ENCODE results near the gene TTC7B. TPM values are rescaled to one million over a fixed set of nuclear protein-coding genes. Genes with fewer than 3 reads are reported as not detected.

TTC7B gene
- total RNA-seq, 2 donors from 2014 or later = 5.2 to 10.2 TPM

DNA sequence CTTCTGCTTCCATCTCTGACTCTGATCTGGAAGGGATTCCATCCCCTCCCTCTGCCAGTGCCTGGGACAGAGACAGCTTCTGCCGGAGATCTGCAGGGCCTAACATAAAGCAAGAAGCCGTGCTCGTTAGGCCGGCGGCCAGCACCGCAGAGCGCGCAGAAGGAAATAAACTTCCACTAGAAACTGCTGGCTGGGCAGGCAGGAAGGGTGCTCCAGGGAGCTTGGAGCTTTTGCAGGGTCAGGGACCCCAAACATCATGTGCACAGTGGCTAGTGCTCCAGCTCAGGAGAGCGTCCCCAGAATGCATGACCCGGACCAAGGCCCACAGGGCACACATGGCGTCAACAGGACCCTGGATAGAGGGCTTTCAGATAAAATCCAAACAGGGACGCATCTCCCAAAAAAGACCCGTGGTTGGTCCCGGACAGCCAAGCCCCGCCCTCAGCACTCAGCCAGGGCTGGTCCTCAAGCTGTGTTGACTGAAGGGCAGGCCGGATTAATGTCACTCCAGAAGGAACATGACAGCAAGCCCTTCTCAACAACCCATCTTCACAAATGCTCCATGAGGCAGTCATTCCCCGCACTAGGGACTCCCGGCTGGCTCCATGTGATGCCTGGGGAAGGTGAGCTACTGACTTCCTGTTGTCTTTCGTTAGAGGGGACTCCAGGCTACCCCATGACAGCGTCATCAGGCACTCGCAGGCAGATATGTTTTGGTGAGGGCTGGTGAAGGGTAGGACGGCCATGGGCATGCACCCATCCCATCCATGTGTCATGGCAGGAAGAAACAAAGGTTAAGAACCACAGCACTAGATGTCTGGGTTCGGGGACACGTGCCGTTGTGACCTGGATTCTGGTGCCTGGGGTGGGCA, 297.9 kb downstream of the TTC7B start:
- Mint-ChIP-seq H3K4me1 (no peaks in the 10 kb centered on the region), H3K4me3 (no peak overlapping the region), H3K9me3 (no peaks in the 10 kb centered on the region), H3K36me3 (ENCODE audit: low read depth) (no peaks in the 10 kb centered on the region), H3K27ac (no peak overlapping the region), H3K27me3 (peaks cover 3% of the 10 kb centered on the region)
- peak; percentile 14 for ATAC-seq (replicated peaks)

DNA sequence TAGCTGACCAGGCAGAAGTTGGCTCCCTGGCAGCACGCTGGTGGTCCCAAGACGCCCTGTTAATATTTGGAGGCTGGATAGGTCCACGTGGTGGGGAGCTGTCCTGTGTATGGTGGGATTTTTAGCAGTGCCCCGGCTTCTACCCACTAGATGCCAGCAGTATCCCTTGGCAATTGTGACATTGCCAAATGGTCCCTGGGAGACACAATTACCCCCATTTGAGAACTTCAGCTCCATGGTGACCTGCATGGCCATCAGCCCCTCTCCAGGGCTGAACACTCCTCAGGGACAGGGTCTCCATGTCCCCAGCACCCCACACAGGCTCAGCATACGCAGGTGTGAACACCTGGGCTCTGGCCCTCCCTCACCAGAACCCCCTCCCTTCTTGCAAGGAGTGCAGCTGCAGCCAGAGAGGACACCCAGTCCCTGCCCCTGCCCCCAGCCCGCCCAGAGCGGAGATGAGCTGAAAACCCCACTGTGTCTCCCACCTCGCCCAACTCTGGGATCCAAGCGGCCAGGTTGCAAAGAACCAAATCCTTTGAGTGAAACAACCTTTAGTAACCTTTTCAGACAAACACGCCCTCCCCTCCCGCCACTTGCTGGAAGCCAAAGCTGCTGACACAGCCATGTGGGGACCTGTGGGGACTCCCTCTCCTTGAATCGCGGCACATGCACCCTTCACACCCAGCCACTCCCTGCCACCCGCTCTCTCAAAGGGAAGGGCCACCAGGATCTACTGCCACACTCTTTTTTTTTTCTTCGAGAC, 299.0 kb downstream of the TTC7B start:
- no peaks in the 10 kb centered on the region for H3K36me3 Mint-ChIP-seq (ENCODE audit: low read depth)
- no peak overlapping the region for H3K27ac Mint-ChIP-seq

GRCh38 chr14:90514566-90514965, 301.7 kb downstream of the TTC7B start:
- H3K4me1 Mint-ChIP-seq = no peaks in the 10 kb centered on the region
- H3K9me3 Mint-ChIP-seq = no peaks in the 10 kb centered on the region
- no peaks in the 10 kb centered on the region for H3K36me3 Mint-ChIP-seq (ENCODE audit: low read depth)
- no peaks in the 10 kb centered on the region for H3K27me3 Mint-ChIP-seq
- no peak overlapping the region for H3K27ac Mint-ChIP-seq
- ATAC-seq (replicated peaks) = no peak
- H3K4me3 Mint-ChIP-seq = no peak overlapping the region

More for the DNA sequence above, 299.0 kb downstream of the TTC7B start:
- Mint-ChIP-seq H3K9me3 (no peaks in the 10 kb centered on the region), H3K27me3 (peaks cover 1% of the 10 kb centered on the region), H3K4me3 (no peak overlapping the region), H3K4me1 (no peaks in the 10 kb centered on the region)
- no peak for ATAC-seq (replicated peaks)

- Mint-ChIP-seq H3K9me3 (no peaks in the 10 kb centered on the region), H3K36me3 (ENCODE audit: low read depth) (no peaks in the 10 kb centered on the region), H3K27ac (no peak overlapping the region), H3K27me3 (peaks cover 5% of the 10 kb centered on the region), H3K4me1 (no peaks in the 10 kb centered on the region), H3K4me3 (no peak overlapping the region)
- no peak for ATAC-seq (replicated peaks)
Observed at GRCh38 chr14:90514015-90514398, 302.2 kb downstream of the TTC7B start.

DNA sequence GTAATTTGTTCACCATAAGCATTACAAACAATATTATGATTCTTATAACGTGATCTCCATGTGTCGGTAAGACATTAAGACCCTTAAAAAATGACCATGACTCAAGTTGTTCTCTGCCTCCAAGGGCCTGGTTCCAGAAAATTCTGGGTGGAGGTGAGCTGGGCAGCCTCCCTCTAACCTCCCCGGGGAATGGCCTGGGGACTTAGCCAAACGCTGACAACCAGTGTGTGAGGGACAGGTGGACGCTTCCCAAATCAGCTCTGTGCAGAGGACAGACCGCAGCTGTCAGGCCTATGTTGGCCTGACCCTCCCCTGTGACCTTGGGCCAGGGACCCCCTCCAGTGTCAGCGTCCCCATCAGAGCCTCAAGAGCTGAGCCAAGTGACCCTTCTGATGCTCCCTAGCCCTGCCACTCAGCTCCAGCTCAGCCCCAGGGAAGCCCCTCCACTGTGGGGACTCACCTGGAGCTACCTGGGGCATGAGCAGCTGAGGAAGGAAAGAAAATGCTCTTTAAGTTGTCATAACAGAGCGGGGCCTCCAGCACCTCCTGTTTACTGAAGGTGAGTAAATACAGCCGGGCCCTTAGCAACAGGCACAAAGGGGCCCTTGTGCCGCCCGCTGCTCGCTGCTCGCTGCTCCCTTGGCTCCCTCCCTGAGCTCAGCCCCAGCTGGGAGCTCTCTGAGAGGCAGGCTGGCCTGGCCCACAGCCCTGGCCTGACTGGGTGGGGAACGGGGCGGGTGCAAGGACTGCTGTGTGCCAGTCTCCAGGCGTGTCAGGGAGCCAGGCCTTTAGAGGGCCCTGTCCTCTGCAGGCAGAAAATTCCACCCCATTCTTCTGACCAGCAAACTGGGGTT, 302.8 kb downstream of the TTC7B start:
- no peaks in the 10 kb centered on the region for H3K9me3 Mint-ChIP-seq
- no peaks in the 10 kb centered on the region for H3K4me1 Mint-ChIP-seq
- no peaks in the 10 kb centered on the region for H3K36me3 Mint-ChIP-seq (ENCODE audit: low read depth)
- ATAC-seq (replicated peaks) = no peak
- H3K27ac Mint-ChIP-seq = no peak overlapping the region
- H3K4me3 Mint-ChIP-seq = no peak overlapping the region
- peaks cover 11% of the 10 kb centered on the region for H3K27me3 Mint-ChIP-seq

DNA sequence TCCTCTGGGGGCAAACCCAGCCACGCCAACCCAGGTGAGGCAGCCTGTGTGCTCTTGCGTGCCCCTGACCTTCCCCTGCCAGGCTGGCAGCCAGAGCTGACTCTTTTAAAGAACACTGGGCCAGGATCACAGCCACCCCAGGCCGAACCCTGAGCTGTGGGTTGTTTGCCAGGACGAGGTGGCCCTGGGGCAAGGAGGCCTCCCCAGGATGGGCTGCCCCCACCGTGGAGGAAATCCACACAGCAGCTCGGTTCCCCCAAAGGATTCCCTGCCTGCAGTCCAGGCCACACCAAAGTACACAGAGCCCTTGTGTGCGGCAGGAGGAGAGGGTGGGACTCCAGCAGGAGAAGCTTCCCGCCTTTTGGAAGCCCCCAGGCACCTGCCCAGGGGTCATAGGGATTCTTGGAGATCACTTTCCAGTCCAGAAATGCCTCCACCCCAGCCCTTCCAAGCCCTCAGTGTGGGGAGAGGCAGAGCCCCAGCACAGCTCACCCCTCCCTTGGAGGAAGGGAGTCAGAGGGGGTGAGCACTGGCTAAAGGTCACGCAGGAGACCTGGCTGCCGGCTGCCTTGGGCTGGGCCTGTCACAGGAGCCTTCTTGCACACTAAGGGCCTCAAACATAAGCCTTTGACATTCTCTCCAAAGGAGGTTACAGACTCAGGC, 303.8 kb downstream of the TTC7B start:
- Mint-ChIP-seq H3K36me3 (ENCODE audit: low read depth) (no peaks in the 10 kb centered on the region), H3K27ac (no peak overlapping the region), H3K9me3 (no peaks in the 10 kb centered on the region), H3K4me3 (no peak overlapping the region), H3K27me3 (peaks cover 15% of the 10 kb centered on the region), H3K4me1 (no peaks in the 10 kb centered on the region)
- ATAC-seq (replicated peaks) = no peak

GRCh38 chr14:90511795-90512328, 304.4 kb downstream of the TTC7B start:
- ATAC-seq (replicated peaks) = no peak
- Mint-ChIP-seq H3K4me1 (no peaks in the 10 kb centered on the region), H3K27ac (no peak overlapping the region), H3K27me3 (peaks cover 18% of the 10 kb centered on the region), H3K4me3 (no peak overlapping the region), H3K36me3 (ENCODE audit: low read depth) (no peaks in the 10 kb centered on the region), H3K9me3 (no peaks in the 10 kb centered on the region)

GRCh38 chr14:90511252-90511651, 305.0 kb downstream of the TTC7B start:
- H3K4me3 Mint-ChIP-seq = no peak overlapping the region
- no peaks in the 10 kb centered on the region for H3K9me3 Mint-ChIP-seq
- H3K27ac Mint-ChIP-seq = no peak overlapping the region
- no peak for ATAC-seq (replicated peaks)
- peaks cover 21% of the 10 kb centered on the region for H3K27me3 Mint-ChIP-seq
- H3K36me3 Mint-ChIP-seq (ENCODE audit: low read depth) = no peaks in the 10 kb centered on the region
- H3K4me1 Mint-ChIP-seq = no peaks in the 10 kb centered on the region

- H3K36me3 Mint-ChIP-seq (ENCODE audit: low read depth) = no peaks in the 10 kb centered on the region
Observed at GRCh38 chr14:90510159-90510558, 306.1 kb downstream of the TTC7B start.

GRCh38 chr14:90509403-90509802, 306.8 kb downstream of the TTC7B start:
- Mint-ChIP-seq H3K27me3 (peaks cover 21% of the 10 kb centered on the region), H3K4me1 (no peaks in the 10 kb centered on the region), H3K9me3 (no peaks in the 10 kb centered on the region), H3K27ac (peak overlapping the region; percentile 21), H3K4me3 (no peak overlapping the region), H3K36me3 (ENCODE audit: low read depth) (no peaks in the 10 kb centered on the region)
- ATAC-seq (replicated peaks) = no peak

More at GRCh38 chr14:90510159-90510558, 306.1 kb downstream of the TTC7B start:
- H3K27ac Mint-ChIP-seq = no peak overlapping the region
- no peak overlapping the region for H3K4me3 Mint-ChIP-seq
- H3K4me1 Mint-ChIP-seq = no peaks in the 10 kb centered on the region
- H3K27me3 Mint-ChIP-seq = peaks cover 21% of the 10 kb centered on the region
- H3K9me3 Mint-ChIP-seq = no peaks in the 10 kb centered on the region
- no peak for ATAC-seq (replicated peaks)

- Mint-ChIP-seq H3K27me3 (peaks cover 21% of the 10 kb centered on the region), H3K4me1 (no peaks in the 10 kb centered on the region), H3K36me3 (ENCODE audit: low read depth) (no peaks in the 10 kb centered on the region), H3K27ac (peak overlapping the region; percentile 21), H3K9me3 (no peaks in the 10 kb centered on the region), H3K4me3 (no peak overlapping the region)
- no peak for ATAC-seq (replicated peaks)
Observed at GRCh38 chr14:90508536-90509254, 307.5 kb downstream of the TTC7B start.

DNA sequence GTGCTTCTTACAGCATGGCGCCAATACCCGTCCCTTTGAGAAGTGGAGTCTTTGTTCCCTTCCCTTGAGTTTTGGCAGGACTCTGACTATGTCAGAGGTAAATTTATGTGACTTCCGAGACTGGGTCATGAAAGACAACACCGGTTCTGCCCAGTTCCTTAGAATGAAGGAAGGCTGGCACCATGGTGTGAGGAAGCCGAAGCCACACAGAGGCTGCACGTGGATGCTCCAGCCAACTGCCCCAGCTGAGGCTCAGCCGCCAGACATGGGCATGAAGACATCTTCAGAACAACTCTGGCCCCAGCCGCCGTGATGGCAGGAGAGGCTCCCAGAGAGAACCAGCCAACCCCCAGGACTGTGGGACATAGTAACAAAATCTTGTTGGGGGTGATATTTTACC, 308.2 kb downstream of the TTC7B start:
- ATAC-seq (replicated peaks) = no peak
- Mint-ChIP-seq H3K27ac (no peak overlapping the region), H3K36me3 (ENCODE audit: low read depth) (no peaks in the 10 kb centered on the region), H3K9me3 (no peaks in the 10 kb centered on the region), H3K27me3 (peaks cover 22% of the 10 kb centered on the region), H3K4me3 (no peak overlapping the region), H3K4me1 (no peaks in the 10 kb centered on the region)

GRCh38 chr14:90507428-90507827, 308.8 kb downstream of the TTC7B start:
- peaks cover 28% of the 10 kb centered on the region for H3K27me3 Mint-ChIP-seq
- no peaks in the 10 kb centered on the region for H3K4me1 Mint-ChIP-seq
- no peak overlapping the region for H3K27ac Mint-ChIP-seq
- no peak for ATAC-seq (replicated peaks)
- no peak overlapping the region for H3K4me3 Mint-ChIP-seq
- no peaks in the 10 kb centered on the region for H3K36me3 Mint-ChIP-seq (ENCODE audit: low read depth)
- H3K9me3 Mint-ChIP-seq = no peaks in the 10 kb centered on the region

Measured in activated T-helper 17 cell treated with anti-CD3 and anti-CD28 coated beads, Interleukin-2, amount 50 U/mL, for 72 hours (primary cell).